ENCODE results near the gene ADRA2B. TPM values are rescaled to one million over a fixed set of nuclear protein-coding genes. Genes with fewer than 3 reads are reported as not detected.

ADRA2B gene
- polyA plus RNA-seq, 3 donors, result 1.6 TPM; not detected in 2

- DNase-seq, result no peak
- Mint-ChIP-seq H3K27me3 (ENCODE audit: low read depth in 3 of 3) (peaks cover 27 to 51% (median 30%) of the 10 kb centered on the region in 3 donors), H3K9me3 (peaks cover 2 to 10% (median 7%) of the 10 kb centered on the region in 7 donors), H3K4me1 (peaks cover 13% of the 10 kb centered on the region), H3K4me3 (no peak overlapping the region), H3K36me3 (peaks cover 3 to 7% of the 10 kb centered on the region in 2 donors), H3K27ac (no peak overlapping the region)
- H3K27ac ChIP-seq (ENCODE audit: low read depth in 1 of 2, low read length in 2 of 2), result no peak overlapping the region
- H3K9ac ChIP-seq (ENCODE audit: insufficient read depth, low read length, poor library complexity, severe bottlenecking), result no peak overlapping the region
- intact Hi-C loops (cut with micrococcal nuclease), result loop anchor here in 1 of 2 donors (10.0 kb wide), 2 partner anchors 61 to 89 kb away; no protein-coding TSS in a partner anchor
- no peak for TF ChIP-seq CTCF (IDR thresholded peaks at IDR 0.05)
- H4K20me1 ChIP-seq (ENCODE audit: insufficient read depth, low read length), result no peaks in the 10 kb centered on the region
- no peak overlapping the region for H3K4me3 ChIP-seq (replicated peaks in 1 of 3; ENCODE audit: low read depth in 2 of 3, low read length in 3 of 3)
- no peaks in the 10 kb centered on the region for H3K36me3 ChIP-seq (replicated peaks in 1 of 2; ENCODE audit: control insufficient read depth in 1 of 2, insufficient read depth in 2 of 2, low read length in 2 of 2)
- no peaks in the 10 kb centered on the region for H3K9me3 ChIP-seq (replicated peaks in 1 of 2; ENCODE audit: control insufficient read depth in 1 of 2, insufficient read depth in 1 of 2, low read length in 2 of 2)
- no peak overlapping the region for H3K4me2 ChIP-seq (replicated peaks; ENCODE audit: extremely low read depth, low read length, poor library complexity, severe bottlenecking)
- WGBS (ENCODE audit: insufficient coverage), result 99% methylated on average over 11 of the region's 17 CpGs
- no peak overlapping the region for H2AFZ ChIP-seq (ENCODE audit: insufficient read depth, low read depth, low read length, poor library complexity, severe bottlenecking)
- H3K4me1 ChIP-seq (ENCODE audit: control insufficient read depth in 1 of 2, insufficient read depth in 2 of 2, low read length in 2 of 2), result peaks cover 3 to 18% of the 10 kb centered on the region in 2 donors
- H3K27me3 ChIP-seq (ENCODE audit: control insufficient read depth in 2 of 2, insufficient read depth in 2 of 2, low read length in 2 of 2), result peaks cover 5 to 35% of the 10 kb centered on the region in 2 donors
- no peaks in the 10 kb centered on the region for H3K79me2 ChIP-seq (ENCODE audit: insufficient read depth, low read length)
Measured at GRCh38 chr2:96113951-96114350, 2.4 kb downstream of the ADRA2B start.

GRCh38 chr2:96113367-96113677 lies 3.0 kb downstream of the ADRA2B start:
- H3K27ac Mint-ChIP-seq, result no peak overlapping the region
- TF ChIP-seq CTCF (IDR thresholded peaks at IDR 0.05), result no peak
- Histone ChIP-seq H3K4me3 (replicated peaks in 1 of 3; ENCODE audit: low read depth in 2 of 3, low read length in 3 of 3) (no peak overlapping the region), H2AFZ (ENCODE audit: insufficient read depth, low read depth, low read length, poor library complexity, severe bottlenecking) (no peak overlapping the region), H3K79me2 (ENCODE audit: insufficient read depth, low read length) (no peaks in the 10 kb centered on the region), H3K36me3 (replicated peaks in 1 of 2; ENCODE audit: control insufficient read depth in 1 of 2, insufficient read depth in 2 of 2, low read length in 2 of 2) (no peaks in the 10 kb centered on the region), H4K20me1 (ENCODE audit: insufficient read depth, low read length) (no peaks in the 10 kb centered on the region), H3K9me3 (replicated peaks in 1 of 2; ENCODE audit: control insufficient read depth in 1 of 2, insufficient read depth in 1 of 2, low read length in 2 of 2) (no peaks in the 10 kb centered on the region), H3K27ac (ENCODE audit: low read depth in 1 of 2, low read length in 2 of 2) (no peak overlapping the region), H3K27me3 (ENCODE audit: control insufficient read depth in 2 of 2, insufficient read depth in 2 of 2, low read length in 2 of 2) (peaks cover 5 to 30% of the 10 kb centered on the region in 2 donors), H3K4me1 (ENCODE audit: control insufficient read depth in 1 of 2, insufficient read depth in 2 of 2, low read length in 2 of 2) (peaks cover 3 to 18% of the 10 kb centered on the region in 2 donors), H3K9ac (ENCODE audit: insufficient read depth, low read length, poor library complexity, severe bottlenecking) (no peak overlapping the region), H3K4me2 (replicated peaks; ENCODE audit: extremely low read depth, low read length, poor library complexity, severe bottlenecking) (no peak overlapping the region)
- peaks cover 13% of the 10 kb centered on the region for H3K4me1 Mint-ChIP-seq
- DNase-seq, result no peak
- peaks cover 3 to 7% of the 10 kb centered on the region in 2 donors for H3K36me3 Mint-ChIP-seq
- peaks cover 26 to 51% (median 26%) of the 10 kb centered on the region in 3 donors for H3K27me3 Mint-ChIP-seq (ENCODE audit: low read depth in 3 of 3)
- 92% methylated on average over 5 of the region's 7 CpGs for WGBS (ENCODE audit: insufficient coverage)
- H3K4me3 Mint-ChIP-seq, result no peak overlapping the region
- H3K9me3 Mint-ChIP-seq, result peaks cover 2 to 10% (median 7%) of the 10 kb centered on the region in 7 donors
- intact Hi-C loops (cut with micrococcal nuclease), result loop anchor here in 1 of 2 donors (10.0 kb wide), 2 partner anchors 61 to 89 kb away; no protein-coding TSS in a partner anchor

All from CD14-positive monocyte (primary cell).